Upper lobe of left lung (tissue), 6 donors: Measurements from ENCODE around the gene TEF. TPM values are rescaled to one million over a fixed set of nuclear protein-coding genes. Genes with fewer than 3 reads are reported as not detected.
A peak's percentile ranks its signal among the peaks of the same experiment; 100 is the strongest.

Experiments used
- ATAC-seq, 2 donors: fragments of 200-7000 bp; cut with Tn5 transposase; one replicate each; pipeline ENCODE4 v1.9.1; 2022; ENCODE audit warnings: mild to moderate bottlenecking in 2 of 2, moderate library complexity in 2 of 2; ENCODE audit not compliant: low FRiP score in 2 of 2
- DNase-seq, 2 donors: peaks; one replicate each; pipeline ENCODE4 v3.0.0-alpha.2; 2019 to 2020
- H3K27ac ChIP-seq, 4 donors: fragments of 200-600 bp; sonication (generic); one replicate each; pipeline ENCODE4 v1.5.1; 2016 to 2019
- H3K27me3 ChIP-seq, 4 donors: fragments of 200-600 bp; sonication (generic); one replicate each; pipeline ENCODE4 v1.5.1; 2017 to 2019
- H3K36me3 ChIP-seq, 4 donors: fragments of 200-600 bp; sonication (generic); one replicate each; pipeline ENCODE4 v1.5.1; 2016 to 2019
- H3K4me1 ChIP-seq, 4 donors: fragments of 200-600 bp; sonication (generic); one replicate each; pipeline ENCODE4 v1.5.1; 2018 to 2019
- H3K4me3 ChIP-seq, 4 donors: fragments of 200-600 bp; sonication (generic); one replicate each; pipeline ENCODE4 v1.5.1; 2017 to 2019; ENCODE audit warnings: mild to moderate bottlenecking in 2 of 4, moderate library complexity in 1 of 4
- H3K9me3 ChIP-seq, 4 donors: fragments of 200-600 bp; sonication (generic); one replicate each; pipeline ENCODE4 v1.5.1; 2018 to 2019
- CTCF ChIP-seq, 6 experiments: fragments of 450-650 bp in 4 of 6; fragments of 200-600 bp in 2 of 6; sonication (generic) in 2 of 6; IDR thresholded peaks; one replicate each; pipeline ENCODE4 v1.5.1; 2016 to 2019; ENCODE audit warnings: antibody characterized with exemption in 6 of 6
- EP300 ChIP-seq, 4 donors: sonication (generic); formaldehyde crosslinking; IDR thresholded peaks; one replicate each; pipeline ENCODE4 v1.5.1; 2017; ENCODE audit warnings: antibody characterized with exemption in 4 of 4, control low read depth in 2 of 4
- POLR2A ChIP-seq, 4 donors: fragments of 450-650 bp; IDR thresholded peaks; one replicate each; pipeline ENCODE4 v1.5.1; 2016 to 2017; ENCODE audit warnings: antibody characterized with exemption in 4 of 4, mild to moderate bottlenecking in 2 of 4
- POLR2AphosphoS5 ChIP-seq, 2 donors: sonication (generic); formaldehyde crosslinking; IDR thresholded peaks; one replicate each; pipeline ENCODE4 v1.5.1; 2017; ENCODE audit warnings: antibody characterized with exemption in 2 of 2
- WGBS, 2 donors: methylation state at CpG; one replicate each; pipeline ENCODE4 v1.1.5; 2017 to 2018; 5-methylcytosine and 5-hydroxymethylcytosine counted together
- total RNA-seq, 6 donors: library from RNA; depleted of rRNA in 4 of 6; stranded (reverse); fragments of >200 nt in 4 of 6; gene quantifications; one replicate each; pipeline versions ENCODE4 v1.1.0 to v1.2.1, GENCODE V29; 2016 to 2021
- donor health status: DM: no; HTN: no; CAD: no; lungs with moderate emphysema.
- donor health status: DM: no; HTN: yes; CAD: no; lungs with severe emphysema.

Gene TEF
- total RNA-seq, 6 donors from 2014 or later: 12.6 to 41.8 (median 19.4) TPM

- Histone ChIP-seq H3K27ac (peak overlapping the region in 3 of 4 donors; percentile 76 to 91 (median 79)), H3K9me3 (no peaks in the 10 kb centered on the region), H3K36me3 (no peaks in the 10 kb centered on the region), H3K4me1 (peaks cover 30 to 51% (median 39%) of the 10 kb centered on the region in 4 donors), H3K4me3 (peak overlapping the region in 2 of 4 donors; percentile 58 to 62), H3K27me3 (no peaks in the 10 kb centered on the region)
- 44 to 56% methylated on average over 3 of the region's 3 CpGs for WGBS, 2 donors
- no peak for ATAC-seq
- no peak for DNase-seq
- TF ChIP-seq CTCF (IDR thresholded peaks at IDR 0.05): no peak
- no peak for TF ChIP-seq POLR2A (IDR thresholded peaks at IDR 0.05)
- no peak for TF ChIP-seq POLR2AphosphoS5 (IDR thresholded peaks at IDR 0.05)
- no peak for TF ChIP-seq EP300 (IDR thresholded peaks at IDR 0.05)
Measured at GRCh38 chr22:41369424-41369745, 12.4 kb upstream of the TEF start.

- TF ChIP-seq POLR2A (IDR thresholded peaks at IDR 0.05): no peak
- TF ChIP-seq POLR2AphosphoS5 (IDR thresholded peaks at IDR 0.05): no peak
- TF ChIP-seq CTCF (IDR thresholded peaks at IDR 0.05): no peak
- no peak for TF ChIP-seq EP300 (IDR thresholded peaks at IDR 0.05)
- no peak for DNase-seq
- ATAC-seq: no peak
- H3K4me3 ChIP-seq: peak overlapping the region in 1 of 4 donors; percentile 62
- no peaks in the 10 kb centered on the region for H3K27me3 ChIP-seq
- H3K4me1 ChIP-seq: peaks cover 30 to 51% (median 39%) of the 10 kb centered on the region in 4 donors
- peak overlapping the region in 2 of 4 donors; percentile 76 to 79 for H3K27ac ChIP-seq
- WGBS, 2 donors: 69 to 73% methylated on average over 9 of the region's 9 CpGs
- H3K36me3 ChIP-seq: no peaks in the 10 kb centered on the region
- H3K9me3 ChIP-seq: no peaks in the 10 kb centered on the region
Measured at GRCh38 chr22:41369837-41370236, 11.9 kb upstream of the TEF start.

GRCh38 chr22:41377846-41378245 is 3.9 kb upstream of the TEF start:
- WGBS, 2 donors: 47 to 54% methylated on average over 6 of the region's 6 CpGs
- no peak for DNase-seq
- no peak overlapping the region for H3K27ac ChIP-seq

GRCh38 chr22:41380993-41381328 is 781 bp upstream of the TEF start:
- DNase-seq (peak in 1 of 2 donors; percentile 84), ATAC-seq (peak; percentile 82 to 85)
- Histone ChIP-seq H3K4me3 (peak overlapping the region; percentile 3 to 97 (median 94)), H3K4me1 (peaks cover 11 to 30% (median 23%) of the 10 kb centered on the region in 4 donors), H3K9me3 (no peaks in the 10 kb centered on the region), H3K27ac (peak overlapping the region; percentile 95 to 98 (median 96)), H3K36me3 (no peaks in the 10 kb centered on the region), H3K27me3 (no peaks in the 10 kb centered on the region)
- 2 to 4% methylated on average over 3 to 18 of the region's 22 CpGs for WGBS, 2 donors
- no peak for TF ChIP-seq CTCF (IDR thresholded peaks at IDR 0.05)
- TF ChIP-seq EP300 (IDR thresholded peaks at IDR 0.05): peak in 3 of 4 donors; percentile 32 to 68 (median 33)
- TF ChIP-seq POLR2A (IDR thresholded peaks at IDR 0.05): peak in 3 of 4 donors; percentile 35 to 73 (median 66)
- peak; percentile 42 to 89 for TF ChIP-seq POLR2AphosphoS5 (IDR thresholded peaks at IDR 0.05)

More at GRCh38 chr22:41377846-41378245, 3.9 kb upstream of the TEF start:
- no peaks in the 10 kb centered on the region for H3K27me3 ChIP-seq
- TF ChIP-seq POLR2A (IDR thresholded peaks at IDR 0.05): no peak
- TF ChIP-seq CTCF (IDR thresholded peaks at IDR 0.05): no peak
- no peak for TF ChIP-seq POLR2AphosphoS5 (IDR thresholded peaks at IDR 0.05)
- no peaks in the 10 kb centered on the region for H3K36me3 ChIP-seq
- ATAC-seq: no peak
- peaks cover 8 to 24% (median 21%) of the 10 kb centered on the region in 4 donors for H3K4me1 ChIP-seq
- H3K9me3 ChIP-seq: no peaks in the 10 kb centered on the region
- H3K4me3 ChIP-seq: no peak overlapping the region

- Histone ChIP-seq H3K4me1 (peaks cover 11 to 30% (median 23%) of the 10 kb centered on the region in 4 donors), H3K36me3 (peaks cover 0 to 2% (median under 1%) of the 10 kb centered on the region in 4 donors), H3K4me3 (peak overlapping the region; percentile 59 to 97 (median 94)), H3K27me3 (no peaks in the 10 kb centered on the region), H3K9me3 (no peaks in the 10 kb centered on the region), H3K27ac (peak overlapping the region; percentile 95 to 98 (median 96))
- peak; percentile 57 to 76 for ATAC-seq
- peak in 1 of 2 donors; percentile 2 for TF ChIP-seq POLR2AphosphoS5 (IDR thresholded peaks at IDR 0.05)
- no peak for TF ChIP-seq EP300 (IDR thresholded peaks at IDR 0.05)
- DNase-seq: peak in 1 of 2 donors; percentile 62
- WGBS, 2 donors: 1 to 4% methylated on average over 13 to 18 of the region's 35 CpGs
Measured at GRCh38 chr22:41382098-41382578, 396 bp downstream of the TEF start.
